Progenitor cell of endocrine pancreas (in vitro differentiated cells): Measurements from ENCODE around the gene DDX21. TPM values are rescaled to one million over a fixed set of nuclear protein-coding genes. Genes with fewer than 3 reads are reported as not detected.

ENCODE experiments used
- DNase-seq: peaks from one replicate; pipeline ENCODE4 v3.0.0; 2021; ENCODE audit warnings: low spot score; ENCODE audit not compliant: unreplicated experiment
- H3K27ac Mint-ChIP-seq: 2 replicates; pipeline ENCODE4 v1.8.0; 2021; ENCODE audit warnings: mild to moderate bottlenecking, moderate library complexity, mixed read lengths
- H3K27me3 Mint-ChIP-seq: 2 replicates; pipeline ENCODE4 v1.8.0; 2021; ENCODE audit warnings: mixed read lengths
- H3K36me3 Mint-ChIP-seq: 2 replicates; pipeline ENCODE4 v1.8.0; 2022; ENCODE audit warnings: mixed read lengths; ENCODE audit not compliant: insufficient read depth
- H3K4me1 Mint-ChIP-seq: 2 replicates; pipeline ENCODE4 v1.8.0; 2021; ENCODE audit warnings: low read depth, mixed read lengths
- H3K4me3 Mint-ChIP-seq: 2 replicates; pipeline ENCODE4 v1.8.0; 2021; ENCODE audit warnings: low read depth, mild to moderate bottlenecking, moderate library complexity, mixed read lengths
- H3K9me3 Mint-ChIP-seq: 2 replicates; pipeline ENCODE4 v1.8.0; 2021; ENCODE audit warnings: low read depth, mixed read lengths
- total RNA-seq: library from RNA; stranded (reverse); gene quantifications from 2 replicates; pipeline ENCODE4 v1.2.1, GENCODE V29; 2021
- TF ChIP-seq, protein P1 (sequence below): fragments of 200-600 bp; sonication (generic); IDR thresholded peaks from one replicate; pipeline ENCODE4 v1.5.0; 2021; ENCODE audit warnings: antibody characterized with exemption, mild to moderate bottlenecking; ENCODE audit not compliant: unreplicated experiment

Gene DDX21
- total RNA-seq, 1 donor from 2014 or later = 38.2 TPM

DNA sequence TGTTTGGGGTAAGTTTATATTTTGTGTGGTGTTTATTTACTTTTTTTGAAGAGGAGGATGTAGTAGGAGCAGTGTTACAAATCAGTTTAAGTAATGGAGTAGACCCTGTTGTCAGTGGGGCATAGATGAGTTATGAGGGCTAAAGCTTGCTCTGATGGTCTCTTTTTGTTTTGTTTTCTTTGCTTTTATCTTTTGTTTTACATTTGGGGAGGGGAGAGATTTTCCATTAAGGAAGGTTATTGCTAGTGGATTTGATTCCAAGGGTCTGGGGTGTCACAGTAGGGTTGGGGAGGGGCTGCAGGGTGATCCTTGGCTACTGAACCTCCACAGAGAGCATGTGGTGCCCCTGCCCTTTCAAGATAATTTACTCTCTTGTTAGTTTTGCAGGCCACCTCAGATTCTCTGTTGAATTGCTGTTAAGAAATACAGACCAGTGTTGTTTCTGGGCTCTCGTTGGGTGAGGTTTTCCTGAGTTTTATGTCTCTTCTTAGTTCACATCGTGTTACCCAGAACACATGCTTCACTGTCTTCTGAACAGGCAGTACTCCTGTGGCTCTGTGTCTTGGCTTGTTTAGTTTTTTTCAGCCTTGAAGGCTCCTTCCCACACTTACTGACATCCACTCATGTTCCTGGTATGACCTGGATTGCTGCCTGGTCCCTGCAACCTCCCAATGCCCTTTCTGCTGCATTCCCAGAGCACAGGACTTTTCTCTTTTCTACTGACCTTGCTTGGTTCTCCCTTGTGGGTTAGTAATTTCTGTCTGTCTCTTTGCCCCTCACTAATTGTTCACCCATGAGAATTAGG is 36.9 kb downstream of the DDX21 start:
- H3K36me3 Mint-ChIP-seq = peaks cover 2% of the 10 kb centered on the region
- TF ChIP-seq, protein P1, sequence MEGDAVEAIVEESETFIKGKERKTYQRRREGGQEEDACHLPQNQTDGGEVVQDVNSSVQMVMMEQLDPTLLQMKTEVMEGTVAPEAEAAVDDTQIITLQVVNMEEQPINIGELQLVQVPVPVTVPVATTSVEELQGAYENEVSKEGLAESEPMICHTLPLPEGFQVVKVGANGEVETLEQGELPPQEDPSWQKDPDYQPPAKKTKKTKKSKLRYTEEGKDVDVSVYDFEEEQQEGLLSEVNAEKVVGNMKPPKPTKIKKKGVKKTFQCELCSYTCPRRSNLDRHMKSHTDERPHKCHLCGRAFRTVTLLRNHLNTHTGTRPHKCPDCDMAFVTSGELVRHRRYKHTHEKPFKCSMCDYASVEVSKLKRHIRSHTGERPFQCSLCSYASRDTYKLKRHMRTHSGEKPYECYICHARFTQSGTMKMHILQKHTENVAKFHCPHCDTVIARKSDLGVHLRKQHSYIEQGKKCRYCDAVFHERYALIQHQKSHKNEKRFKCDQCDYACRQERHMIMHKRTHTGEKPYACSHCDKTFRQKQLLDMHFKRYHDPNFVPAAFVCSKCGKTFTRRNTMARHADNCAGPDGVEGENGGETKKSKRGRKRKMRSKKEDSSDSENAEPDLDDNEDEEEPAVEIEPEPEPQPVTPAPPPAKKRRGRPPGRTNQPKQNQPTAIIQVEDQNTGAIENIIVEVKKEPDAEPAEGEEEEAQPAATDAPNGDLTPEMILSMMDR = no peak
- H3K27me3 Mint-ChIP-seq = no peaks in the 10 kb centered on the region
- H3K4me1 Mint-ChIP-seq = peaks cover 19% of the 10 kb centered on the region
- H3K4me3 Mint-ChIP-seq = no peak overlapping the region
- H3K9me3 Mint-ChIP-seq = no peaks in the 10 kb centered on the region
- DNase-seq = no peak
- peak overlapping the region; percentile 8 for H3K27ac Mint-ChIP-seq

DNA sequence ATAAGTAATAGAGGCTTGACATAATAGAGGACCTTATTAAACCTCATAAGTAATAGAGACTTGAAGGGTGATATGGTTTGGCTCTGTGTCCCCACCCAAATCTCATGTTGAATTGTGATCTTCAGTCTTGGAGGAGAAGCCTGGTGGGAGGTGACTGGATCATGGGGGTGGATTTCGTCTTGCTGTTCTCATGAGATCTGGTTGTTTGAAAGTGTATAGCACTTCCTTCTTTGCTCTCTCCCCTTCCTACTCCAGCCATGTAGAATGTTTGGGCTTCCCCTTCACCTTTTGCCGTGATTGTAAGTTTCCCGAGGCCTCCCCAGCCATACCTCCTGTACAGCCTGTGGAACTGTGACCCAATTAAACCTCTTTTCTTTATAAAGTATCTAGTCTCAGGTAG is 41.2 kb downstream of the DDX21 start:
- no peak for DNase-seq
- Mint-ChIP-seq H3K4me3 (no peak overlapping the region), H3K9me3 (no peaks in the 10 kb centered on the region), H3K27me3 (no peaks in the 10 kb centered on the region), H3K4me1 (peaks cover 8% of the 10 kb centered on the region), H3K27ac (no peak overlapping the region), H3K36me3 (peaks cover 2% of the 10 kb centered on the region)
- TF ChIP-seq, protein P1 = no peak

DNA sequence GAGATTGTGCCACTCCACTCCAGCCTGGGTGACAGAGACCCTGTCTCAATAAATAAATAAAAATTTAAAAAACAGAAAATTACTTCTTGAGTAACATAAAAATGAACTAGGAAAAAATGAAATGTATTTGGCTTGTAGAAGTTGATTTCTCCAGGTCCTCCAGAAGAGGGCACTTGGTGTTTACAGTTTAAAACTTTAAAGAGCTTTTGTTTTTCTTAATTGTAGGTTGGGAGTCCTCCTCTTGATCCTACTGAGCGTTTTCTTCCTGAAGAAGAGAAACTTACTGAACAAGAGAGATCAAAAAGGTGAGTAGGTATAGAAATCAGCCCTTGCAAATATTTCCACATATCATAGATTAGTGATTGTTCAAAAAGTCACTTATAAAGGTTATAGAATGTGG is 48.9 kb downstream of the DDX21 start:
- H3K27me3 Mint-ChIP-seq = no peaks in the 10 kb centered on the region
- no peaks in the 10 kb centered on the region for H3K4me1 Mint-ChIP-seq
- H3K36me3 Mint-ChIP-seq = peaks cover 3% of the 10 kb centered on the region
- no peak overlapping the region for H3K27ac Mint-ChIP-seq
- H3K4me3 Mint-ChIP-seq = no peak overlapping the region
- no peaks in the 10 kb centered on the region for H3K9me3 Mint-ChIP-seq
- TF ChIP-seq, protein P1 = peak; percentile 38
- DNase-seq = no peak

DNA sequence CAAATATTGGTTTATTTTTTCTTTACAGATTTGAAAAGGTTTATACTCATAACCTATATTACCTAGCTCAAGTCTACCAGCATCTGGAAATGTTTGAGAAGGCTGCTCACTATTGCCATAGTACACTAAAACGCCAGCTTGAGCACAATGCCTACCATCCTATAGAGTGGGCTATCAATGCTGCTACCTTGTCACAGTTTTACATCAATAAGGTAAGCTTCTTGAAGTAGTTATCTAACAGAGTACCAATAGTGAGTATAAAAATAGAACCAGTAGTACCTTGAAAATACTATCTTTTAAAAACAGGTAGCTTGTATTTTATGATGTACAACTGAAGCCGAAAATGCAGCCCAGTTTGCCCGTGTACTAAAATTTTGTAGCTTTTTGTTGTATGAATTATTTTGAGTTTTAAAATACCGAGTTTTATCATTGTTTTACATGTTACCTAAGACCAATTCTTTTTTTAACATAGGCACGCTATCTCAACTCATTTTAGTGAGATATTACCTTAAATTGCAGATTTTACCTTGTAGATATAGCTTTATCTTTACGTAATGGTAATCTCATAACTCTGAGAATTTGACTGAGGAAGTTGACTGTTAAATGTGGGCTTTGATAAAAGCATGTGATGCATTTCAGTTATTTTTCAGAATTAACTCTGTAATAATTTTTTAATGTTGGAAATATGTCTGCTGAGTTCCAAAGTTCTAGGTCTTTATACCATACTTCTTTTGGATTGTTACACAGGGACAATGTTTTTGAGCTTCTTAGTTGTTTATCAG is 49.9 kb downstream of the DDX21 start:
- TF ChIP-seq, protein P1 = no peak
- Mint-ChIP-seq H3K36me3 (peaks cover 5% of the 10 kb centered on the region), H3K4me1 (no peaks in the 10 kb centered on the region), H3K9me3 (no peaks in the 10 kb centered on the region), H3K4me3 (no peak overlapping the region), H3K27me3 (no peaks in the 10 kb centered on the region), H3K27ac (no peak overlapping the region)
- DNase-seq = no peak

DNA sequence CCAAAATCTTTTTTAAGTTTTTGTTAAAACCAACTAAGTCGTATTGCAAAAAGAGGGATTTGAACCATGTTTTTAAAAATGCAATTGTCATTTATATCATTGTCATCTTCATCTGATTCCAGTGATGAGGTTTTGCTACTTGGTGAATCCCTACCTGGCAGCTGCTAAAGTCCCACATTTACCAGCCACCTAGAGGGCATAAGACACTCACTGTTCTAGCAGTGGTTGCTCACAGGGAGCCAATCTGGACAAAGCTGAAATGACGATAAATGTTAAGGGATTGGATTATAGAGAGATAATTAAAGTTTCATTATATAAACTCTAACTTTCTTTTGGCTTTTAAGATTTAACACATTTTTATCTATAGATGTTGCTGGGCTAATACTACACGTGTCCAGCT is 51.3 kb downstream of the DDX21 start:
- H3K9me3 Mint-ChIP-seq = no peaks in the 10 kb centered on the region
- no peaks in the 10 kb centered on the region for H3K27me3 Mint-ChIP-seq
- no peak for DNase-seq
- TF ChIP-seq, protein P1 = no peak
- H3K4me1 Mint-ChIP-seq = no peaks in the 10 kb centered on the region
- H3K27ac Mint-ChIP-seq = no peak overlapping the region
- no peak overlapping the region for H3K4me3 Mint-ChIP-seq
- peaks cover 10% of the 10 kb centered on the region for H3K36me3 Mint-ChIP-seq
